ENCODE data around the gene RDH8.
"Not testable (repeated sequence)": the region's sequence is repeated elsewhere in the genome, so short reads cannot be mapped to it uniquely, and the experiment has no call there.

The RDH8 gene

DNA sequence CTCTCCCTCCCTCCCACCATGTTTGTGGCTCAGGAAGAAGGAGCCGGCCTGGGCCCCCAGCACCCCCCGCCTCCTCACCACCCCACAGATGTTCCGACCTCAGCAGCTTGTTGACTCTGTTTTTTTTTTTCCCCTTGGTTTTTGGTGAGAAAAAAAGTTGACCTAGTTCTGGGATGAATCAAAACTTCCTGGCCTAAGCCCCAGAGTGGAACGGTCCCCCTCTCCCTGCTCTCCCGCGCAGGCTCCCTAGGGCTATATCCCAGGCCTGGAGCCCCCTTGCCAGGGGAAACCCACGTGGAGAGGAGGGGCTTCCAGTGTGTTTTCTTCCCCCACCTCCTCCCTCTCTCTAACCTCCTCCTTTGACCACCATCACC, 7.0 kb upstream of the RDH8 start:
- DNase-seq = no peak

DNA sequence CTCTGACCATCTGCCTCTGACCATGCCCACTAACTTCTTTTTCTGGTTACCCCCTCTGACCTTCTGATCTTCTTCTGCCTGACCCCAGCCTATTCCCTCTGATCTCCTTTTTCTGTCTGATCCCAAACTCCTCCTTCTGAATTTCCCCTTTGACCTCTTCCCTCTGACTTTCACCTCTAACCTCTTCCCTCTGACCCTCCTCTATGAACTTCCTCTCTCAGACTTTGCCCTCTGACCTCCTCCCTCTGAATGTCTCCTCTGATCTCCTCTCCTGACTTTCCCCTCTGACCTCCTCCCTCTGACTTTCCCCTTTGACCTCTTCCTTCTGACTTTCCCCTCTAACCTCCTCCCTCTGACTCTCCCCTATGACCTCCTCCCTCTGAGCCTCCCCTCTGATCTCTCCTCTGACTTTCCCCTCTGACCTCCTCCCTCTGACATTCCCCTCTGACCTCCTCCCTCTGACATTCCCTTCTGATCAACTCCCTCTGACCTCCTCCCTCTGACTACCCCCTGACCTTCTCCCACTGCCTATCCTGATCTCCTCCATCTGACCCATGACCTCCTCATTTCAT, 6.4 kb upstream of the RDH8 start:
- no peak for DNase-seq

DNA sequence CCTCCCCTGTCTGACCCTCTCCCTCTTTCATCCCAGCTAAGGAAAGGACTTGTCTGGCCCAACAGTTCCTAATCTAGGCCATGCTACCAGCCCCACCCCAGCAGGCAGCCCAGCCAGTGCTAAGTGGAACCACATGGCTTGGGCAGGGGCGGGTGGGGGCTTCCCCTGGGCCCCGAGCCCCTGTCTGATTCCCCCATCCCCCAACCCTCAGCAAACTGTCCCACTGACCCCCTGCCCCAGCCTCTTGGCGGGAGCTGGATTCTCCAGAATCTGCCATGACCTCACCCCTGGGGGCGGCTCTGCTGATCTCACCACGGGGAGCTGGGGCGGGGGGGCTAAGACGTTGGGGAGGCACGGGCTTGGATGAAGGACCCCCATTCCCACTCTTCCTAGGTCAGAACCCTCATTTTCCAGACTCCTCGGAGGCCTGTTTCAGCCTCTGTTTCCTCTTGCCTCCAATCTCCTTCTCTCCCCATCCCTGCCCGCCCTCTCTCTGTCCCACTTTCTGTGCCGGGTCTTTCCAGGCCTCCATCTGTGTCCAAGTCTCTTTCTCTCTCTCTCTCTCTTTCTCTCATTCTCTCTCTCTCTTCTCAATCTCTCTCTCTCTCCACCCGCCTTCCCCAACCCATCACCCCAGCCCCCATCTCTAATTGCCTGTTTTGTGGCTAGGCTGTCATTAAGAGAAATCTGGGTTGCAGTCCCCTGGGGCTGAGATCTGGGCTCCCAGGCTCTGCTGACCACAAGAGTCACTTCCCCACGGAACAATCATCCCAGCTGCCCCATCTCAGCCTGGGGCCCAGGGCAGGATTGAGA, 5.7 kb upstream of the RDH8 start:
- DNase-seq = no peak

DNA sequence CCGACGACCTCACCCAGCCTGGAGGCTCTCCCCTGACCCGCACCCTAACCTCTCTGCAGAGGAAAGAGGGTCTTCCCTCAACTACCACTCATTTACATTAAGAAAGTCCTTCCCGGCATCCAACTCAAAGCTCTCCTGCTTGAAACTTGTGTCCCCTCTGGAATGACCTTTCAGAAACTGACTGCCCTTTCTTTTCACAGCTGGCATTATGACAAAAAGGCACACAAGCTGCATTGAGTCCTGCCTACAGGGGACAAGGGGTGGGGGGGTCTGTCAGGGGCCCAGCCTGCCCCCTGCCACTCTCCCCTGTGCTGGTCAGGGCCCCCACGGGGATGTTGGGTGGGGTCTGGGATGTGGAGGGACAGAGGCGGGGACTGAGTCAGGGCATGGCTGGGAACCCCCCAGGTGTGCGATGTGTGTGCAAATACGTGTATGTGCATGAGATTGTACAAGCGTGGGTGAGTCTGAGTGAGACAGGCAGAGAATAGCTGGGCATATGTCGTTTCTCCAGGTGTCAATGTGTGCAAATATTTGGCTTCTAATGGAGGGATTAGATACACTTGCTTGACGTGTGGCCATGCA, 5.0 kb upstream of the RDH8 start:
- peak; percentile 48 for DNase-seq

DNA sequence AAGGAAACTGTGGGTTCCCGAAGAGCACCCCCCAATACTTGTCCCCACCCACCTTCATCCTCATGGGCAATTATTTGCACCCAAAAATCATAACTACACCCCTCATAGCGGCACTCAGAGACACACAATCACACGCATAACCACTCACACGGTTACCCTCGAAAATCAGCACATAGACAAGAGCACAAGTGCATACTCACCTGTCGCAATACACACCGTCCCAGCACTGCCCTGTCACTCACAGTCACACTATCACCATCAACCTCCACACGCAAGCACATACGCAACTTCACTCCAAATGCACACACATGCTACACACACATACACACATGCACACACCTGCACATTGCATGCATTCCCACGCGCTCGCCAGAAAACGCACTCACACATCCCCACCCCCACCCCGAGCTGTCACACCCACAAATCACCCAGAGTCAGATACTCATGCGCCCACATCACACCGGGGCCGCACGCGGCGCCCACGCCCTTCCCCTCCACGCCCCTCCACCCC, 3.5 kb upstream of the RDH8 start:
- no peak for DNase-seq

DNA sequence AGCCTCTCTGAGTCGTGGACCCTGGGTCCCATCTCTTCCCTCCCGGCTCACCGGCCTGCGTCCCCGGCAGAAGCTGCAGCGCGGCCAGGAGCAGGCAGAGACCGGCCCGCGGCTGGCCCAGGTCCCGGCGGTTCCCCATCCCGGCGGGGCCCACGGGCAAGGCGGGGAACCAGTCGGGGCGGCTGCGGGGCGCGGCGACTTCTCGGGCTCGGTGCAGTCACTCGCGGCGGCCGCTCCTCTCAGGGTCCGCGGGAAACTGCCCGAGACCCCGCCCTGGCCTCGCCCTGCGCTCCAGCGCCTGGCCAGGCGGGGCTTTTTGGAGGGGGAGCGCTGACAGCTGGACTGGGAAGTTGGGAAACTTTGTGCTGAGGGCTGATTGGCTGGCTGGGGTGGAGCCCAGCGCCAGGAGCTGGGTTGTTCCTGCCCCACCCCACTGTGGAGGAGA, 3.0 kb upstream of the RDH8 start, which contains the start of gene COL5A3:
COL5A3 (minus strand) TSS at position 258 of the 445 bp plus-strand sequence; CDS start at position 139, 119 bp downstream.
- DNase-seq = no peak

DNA sequence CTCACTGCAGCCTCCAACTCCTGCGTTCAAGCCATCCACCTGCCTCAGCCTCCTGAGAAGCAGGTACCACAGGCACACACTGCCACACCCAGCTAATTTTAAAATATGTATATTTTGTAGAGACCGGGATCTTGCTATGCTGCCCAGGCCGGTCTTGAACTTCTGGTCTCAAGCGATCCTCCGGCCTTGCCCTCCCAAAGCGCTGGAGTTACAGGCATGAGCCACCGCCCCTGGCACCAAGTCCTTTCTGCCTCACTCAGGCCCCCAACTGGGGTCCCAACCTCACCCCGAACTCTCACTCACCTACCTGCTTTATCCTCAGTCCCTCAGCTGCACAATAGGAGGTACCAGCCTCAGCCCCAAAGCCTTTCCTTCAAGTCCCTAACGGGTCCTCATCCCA, 2.3 kb upstream of the RDH8 start:
- DNase-seq = no peak

DNA sequence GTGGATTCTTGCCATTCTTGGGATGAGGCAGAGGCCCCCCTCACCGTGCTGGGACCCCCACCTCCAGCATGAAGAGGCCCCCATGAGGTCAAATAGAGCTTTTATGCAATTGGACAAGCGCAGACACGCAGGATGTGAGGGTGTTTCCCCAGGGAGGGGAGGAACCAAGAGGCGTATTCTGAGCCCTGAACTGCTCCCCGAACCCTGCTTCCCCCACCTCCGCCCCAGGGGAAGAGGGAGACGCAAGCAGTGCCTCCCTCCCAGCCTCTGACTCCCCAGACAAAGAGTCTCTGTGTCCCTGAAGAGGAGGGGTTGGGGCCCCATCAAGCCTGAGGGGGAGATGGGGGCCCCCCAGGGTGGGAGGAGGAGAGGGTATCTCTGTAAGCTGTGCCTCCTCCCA, 1.3 kb upstream of the RDH8 start:
- no peak for DNase-seq

DNA sequence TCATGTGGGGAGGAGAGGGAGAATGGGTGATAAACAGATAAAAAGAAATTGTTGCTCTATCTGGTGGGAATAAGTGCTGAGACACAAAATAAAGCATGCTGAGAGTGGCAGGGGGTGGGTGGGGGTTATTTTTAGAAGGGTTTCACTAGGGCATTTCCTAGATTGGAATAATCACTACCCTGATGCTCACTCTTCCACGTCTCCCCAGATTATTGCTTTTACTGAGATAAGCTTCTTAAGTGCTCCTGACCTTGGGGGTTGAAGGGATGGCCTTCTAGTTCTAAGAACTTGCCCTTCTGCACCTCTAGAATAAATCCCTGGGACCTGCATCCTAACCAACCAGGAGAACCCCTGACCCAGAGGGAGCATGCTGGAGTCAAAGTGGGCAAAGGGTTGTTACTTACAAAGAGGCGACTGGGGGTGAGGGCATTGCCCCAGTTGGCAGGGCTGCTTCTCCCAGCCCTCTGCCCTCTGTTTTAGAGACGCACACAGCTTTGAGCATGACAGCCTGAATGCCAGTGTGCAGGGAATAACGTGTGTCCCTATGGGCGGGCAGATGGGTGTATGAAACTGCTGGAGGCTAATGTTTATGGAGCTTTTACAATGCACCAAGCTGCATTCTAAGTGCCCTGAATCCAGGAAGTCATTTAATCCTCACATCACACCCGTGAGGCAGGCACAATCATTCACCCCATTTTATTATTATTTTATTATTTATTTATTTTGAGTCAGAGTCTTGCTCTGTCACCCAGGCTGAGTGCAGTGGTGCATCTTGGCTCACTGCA, 743 bp downstream of the RDH8 start:
- DNase-seq = no peak

DNA sequence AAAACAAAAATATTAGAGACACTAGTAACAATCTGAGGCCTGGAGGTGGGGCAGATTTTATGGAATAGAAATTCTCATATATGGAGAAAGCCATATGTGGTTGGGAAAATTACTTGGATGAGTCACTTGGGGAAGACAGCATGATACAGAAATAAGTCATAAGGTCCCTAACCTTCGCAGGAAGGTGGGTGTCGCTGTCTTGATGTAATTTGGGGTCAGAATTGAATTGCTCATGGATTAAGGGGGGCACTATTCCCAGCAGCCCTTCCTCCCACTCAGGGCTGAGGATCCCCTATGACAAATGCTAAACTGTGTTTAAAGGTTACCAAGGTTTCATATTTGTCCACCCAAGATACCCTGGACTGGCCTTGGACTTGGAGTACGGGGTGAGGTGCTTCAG, 5.0 kb downstream of the RDH8 start:
- no peak for DNase-seq

DNA sequence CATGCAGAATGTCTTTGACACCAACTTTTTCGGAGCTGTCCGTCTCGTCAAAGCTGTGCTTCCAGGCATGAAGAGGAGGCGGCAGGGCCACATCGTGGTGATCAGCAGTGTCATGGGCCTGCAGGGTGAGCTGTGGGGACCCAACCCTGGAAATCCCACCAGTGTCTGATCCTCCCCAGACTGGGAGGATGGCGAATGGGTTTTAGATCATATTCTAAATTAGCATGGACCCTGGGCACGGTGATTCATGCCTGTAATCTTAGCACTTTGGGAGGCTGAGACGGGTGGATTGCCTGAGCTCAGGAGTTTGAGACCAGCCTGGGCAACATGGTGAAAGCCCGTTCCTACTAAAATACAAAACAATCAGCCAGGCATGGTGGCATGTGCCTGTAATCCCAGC, 5.5 kb downstream of the RDH8 start:
- DNase-seq = no peak

DNA sequence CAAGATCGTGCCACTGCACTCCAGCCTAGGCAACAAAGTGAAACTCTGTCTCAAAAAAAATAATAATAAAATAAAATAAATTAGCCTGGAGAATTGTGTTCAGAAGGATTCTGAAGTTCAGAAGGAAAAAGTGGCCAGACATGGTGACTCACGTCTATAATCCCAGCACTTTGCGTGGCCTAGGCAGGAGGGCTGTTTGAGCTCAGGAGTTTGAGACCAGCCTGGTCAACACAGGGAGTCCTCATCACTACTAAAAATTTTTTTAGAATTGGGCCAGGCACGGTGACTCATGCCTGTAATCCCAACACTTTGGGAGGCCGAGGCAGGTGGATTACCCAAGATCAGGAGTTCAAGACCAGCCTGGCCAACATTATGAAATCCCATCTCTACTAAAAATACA, 6.0 kb downstream of the RDH8 start:
- DNase-seq = no peak

DNA sequence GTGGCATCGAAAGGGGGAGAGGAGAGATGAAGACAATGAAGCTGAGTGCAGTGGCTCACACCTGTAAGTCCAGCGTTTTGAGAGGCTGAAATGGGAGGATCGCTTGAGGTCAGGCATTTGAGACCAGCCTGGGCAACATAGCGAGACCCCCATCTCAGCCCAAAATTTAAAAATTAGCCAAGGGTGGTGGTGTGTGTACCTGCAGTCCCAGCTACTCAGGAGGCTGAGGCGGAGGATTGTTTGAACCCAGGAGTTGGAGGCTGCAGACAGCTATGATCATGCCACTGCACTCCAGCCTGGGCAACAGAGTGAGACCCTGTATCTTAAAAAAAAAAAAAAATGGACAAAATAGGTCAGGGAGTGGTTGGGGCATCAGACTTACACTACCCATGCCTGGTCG, 7.6 kb downstream of the RDH8 start:
- no peak for DNase-seq

DNA sequence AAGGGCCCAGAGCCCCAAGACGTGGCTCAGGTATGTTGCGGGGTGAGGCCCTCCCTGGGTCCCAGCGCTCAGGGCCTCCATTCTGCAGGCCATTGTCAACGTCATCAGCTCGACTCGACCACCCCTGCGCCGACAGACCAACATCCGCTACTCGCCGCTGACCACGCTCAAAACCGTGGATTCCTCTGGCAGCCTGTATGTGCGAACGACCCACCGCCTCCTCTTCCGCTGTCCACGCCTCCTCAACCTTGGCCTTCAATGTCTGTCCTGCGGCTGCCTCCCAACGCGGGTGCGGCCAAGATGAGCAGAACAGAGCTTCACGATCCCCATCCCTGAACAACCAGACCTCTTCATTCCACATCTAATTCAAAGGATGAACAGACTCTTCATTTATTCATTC, 8.2 kb downstream of the RDH8 start:
- no peak for DNase-seq

DNA sequence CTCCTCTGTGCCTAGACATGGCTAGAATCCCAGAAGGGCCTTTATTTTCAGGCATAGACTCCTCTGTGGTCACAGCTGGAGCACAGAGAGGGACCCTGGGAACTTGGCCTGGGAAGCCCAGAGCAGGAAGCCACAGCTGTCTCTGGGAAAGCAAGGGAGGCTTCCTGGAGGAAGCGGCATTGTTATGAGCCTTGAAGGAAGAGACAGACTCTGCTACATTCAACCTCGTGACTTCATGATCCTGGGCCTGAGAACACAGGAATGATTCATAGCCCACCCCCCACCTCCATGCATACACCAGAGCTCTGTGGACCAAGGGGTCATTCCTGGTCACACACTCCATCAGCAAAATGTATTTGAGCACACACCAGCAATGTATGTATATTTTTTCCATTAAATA, 8.6 kb downstream of the RDH8 start:
- no peak for DNase-seq

DNA sequence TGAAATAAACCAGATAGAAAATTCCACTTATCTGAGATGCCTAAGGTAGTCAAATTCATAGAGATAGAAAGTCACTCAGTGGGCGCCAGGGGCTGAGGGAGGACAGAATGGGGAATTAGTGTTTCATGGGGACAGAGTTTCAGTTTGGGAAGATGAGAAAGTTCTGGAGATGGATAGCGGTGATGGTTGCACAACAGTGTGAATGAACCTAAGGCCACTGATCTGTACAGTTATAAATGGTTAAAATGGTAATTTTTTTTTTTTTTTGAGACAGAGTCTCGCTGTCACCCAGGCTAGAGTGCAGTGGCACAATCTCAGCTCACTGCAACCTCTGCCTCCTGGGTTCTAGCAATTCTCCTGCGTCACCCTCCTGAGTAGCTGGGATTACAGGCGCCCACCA, 9.8 kb downstream of the RDH8 start:
- DNase-seq = not testable (repeated sequence)

DNA sequence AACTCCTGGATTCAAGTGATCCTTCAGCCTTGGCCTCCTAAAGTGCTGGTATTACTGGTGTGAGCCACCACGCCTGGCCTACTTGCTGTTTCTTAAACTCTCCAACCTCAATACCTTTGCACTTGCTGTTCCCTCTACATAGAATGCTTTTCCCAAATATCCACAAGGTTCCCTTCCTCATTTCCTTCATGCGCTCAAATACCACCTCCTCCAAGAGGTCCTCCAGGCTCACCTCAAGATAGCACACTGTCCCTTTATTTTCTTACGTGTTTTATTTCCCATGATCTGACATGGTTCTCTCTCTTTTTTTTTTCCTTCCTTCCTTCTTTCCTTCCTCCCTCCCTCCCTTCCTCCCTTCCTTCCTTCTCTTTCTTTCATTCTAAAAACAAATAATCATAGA, 13.5 kb downstream of the RDH8 start:
- DNase-seq = no peak

DNA sequence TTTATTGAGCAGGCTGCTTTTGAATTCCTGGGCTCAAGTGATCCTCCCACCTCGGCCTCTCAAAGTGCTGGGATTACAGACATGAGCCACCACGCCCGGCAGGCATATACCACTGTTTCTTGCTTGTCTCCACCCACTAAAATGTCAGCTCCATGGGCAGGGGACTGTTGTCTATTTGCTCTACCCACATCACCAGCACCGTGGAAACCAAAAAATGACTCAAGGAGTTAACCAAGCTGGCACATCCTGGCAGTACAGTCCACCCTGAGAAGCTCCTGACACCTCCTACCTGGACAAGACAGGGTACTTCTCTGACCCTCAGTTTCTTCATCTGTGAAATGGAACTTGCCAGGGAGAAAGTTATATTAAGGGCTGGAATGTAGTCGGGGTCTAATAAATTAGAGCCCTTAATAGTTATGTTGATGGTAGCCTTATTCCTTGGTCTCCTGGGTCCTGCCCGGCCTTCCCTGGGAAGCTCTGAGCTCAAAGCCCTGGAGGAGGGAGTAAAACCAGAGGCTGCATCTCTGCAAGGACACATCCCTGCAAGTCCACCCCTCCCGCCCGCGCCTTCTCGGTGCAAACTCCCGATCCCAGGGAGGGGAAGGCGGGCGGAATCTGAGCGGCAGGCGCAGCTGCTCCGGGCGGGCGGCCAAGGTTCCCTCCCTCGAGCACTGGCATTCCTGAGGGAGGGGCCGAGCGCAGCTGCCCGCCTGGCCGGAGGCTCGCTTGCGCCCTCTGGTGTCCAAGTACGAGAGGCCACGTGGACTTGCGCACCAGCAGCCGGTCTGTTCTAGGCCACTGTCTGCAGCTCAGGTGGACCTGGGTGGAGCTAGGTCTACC, 14.1 kb downstream of the RDH8 start:
- DNase-seq = peak; percentile 95

DNA sequence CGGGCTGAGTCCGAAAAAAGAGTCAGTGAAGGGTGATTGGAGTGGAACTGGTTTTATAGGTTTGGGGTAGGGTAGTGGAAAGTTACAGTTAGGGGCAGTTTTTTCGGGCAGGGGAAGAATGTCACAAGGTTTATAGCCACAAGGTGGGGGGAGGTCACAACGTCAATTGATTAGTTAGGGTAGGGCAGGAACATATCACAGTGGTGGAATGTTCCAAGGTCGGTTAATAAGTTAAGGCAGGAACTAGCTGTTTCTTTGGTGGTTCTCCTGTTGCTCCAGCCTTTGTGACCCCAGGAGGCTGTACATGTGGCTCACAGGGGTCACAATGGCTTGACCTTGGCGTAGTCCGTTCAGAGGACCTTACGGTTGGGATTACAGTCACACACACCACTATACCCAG, 20.3 kb downstream of the RDH8 start:
- DNase-seq = no peak

DNA sequence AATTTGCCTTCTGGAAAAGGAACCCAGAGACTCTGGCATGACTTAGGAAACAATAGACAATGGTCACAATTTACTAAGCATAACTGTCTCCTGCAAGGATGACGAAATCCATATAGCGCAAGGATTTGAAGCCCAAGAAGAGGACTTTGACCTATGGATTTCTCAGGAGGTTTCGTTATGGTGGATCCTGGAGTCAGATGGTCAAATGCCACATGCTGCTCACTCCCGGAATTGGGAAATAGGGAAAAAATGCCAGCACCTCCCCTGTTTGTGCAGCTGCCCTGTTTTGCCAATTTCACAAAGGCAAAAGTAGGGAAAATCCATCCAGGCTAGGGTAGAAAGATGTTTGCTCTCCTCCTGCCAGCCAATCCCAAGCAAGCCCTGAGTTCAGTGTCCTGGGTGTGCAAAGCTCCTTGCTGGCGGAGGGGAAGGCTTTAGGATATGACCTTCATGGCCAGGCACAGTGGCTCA, 23.4 kb downstream of the RDH8 start:
- DNase-seq = no peak

DNA sequence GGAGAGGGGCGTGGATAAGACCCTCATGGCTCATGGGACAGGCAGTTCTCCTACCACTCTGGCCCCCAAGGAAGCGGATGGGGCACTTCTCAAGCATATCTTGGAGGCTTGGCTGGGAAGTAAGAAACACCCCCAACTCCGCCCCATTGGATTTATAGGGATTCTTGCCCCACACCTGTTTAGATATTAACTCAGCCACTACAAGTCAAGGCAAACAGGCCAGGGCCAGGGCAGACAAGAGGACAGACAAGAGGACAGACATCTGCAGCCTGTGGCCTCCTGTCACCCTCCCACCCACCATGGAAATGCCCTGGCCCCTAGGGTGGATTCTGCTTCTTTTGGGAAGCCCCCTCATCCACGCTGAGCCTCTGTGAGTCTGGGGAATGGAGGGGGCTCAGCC, 24.1 kb downstream of the RDH8 start:
- DNase-seq = no peak

DNA sequence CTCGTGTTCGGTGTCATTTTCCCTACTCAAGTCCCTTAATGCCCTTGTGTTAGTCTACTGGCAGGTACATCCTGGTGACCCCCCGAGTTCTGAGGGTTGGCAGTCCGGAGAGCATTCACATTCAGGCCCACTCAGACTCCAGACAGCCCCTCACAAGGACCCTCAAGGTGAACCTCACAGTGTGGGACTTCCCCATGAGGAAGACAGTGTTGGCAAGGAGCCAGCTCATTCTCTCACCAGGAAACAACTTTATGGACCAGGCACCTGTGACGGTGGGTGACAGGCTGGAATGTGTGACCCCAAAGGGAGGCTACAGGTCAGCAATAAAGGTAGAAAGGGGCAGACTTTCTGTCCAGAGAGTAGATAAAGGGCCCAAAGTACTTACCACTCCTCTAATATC, 24.5 kb downstream of the RDH8 start:
- no peak for DNase-seq

Measured in NCI-H69 (cell line).